OCI-LY7 (cell line): ENCODE measurements around the gene ARAP1. TPM values are rescaled to one million over a fixed set of nuclear protein-coding genes. Genes with fewer than 3 reads are reported as not detected.

Experiments used
- BruUV-seq: library from RNA; stranded (reverse); fragments of 400-500 nt; replicated peaks from 2 replicates; lab custom pipeline; 2021; lab: Mats Ljungman, UMichigan
- CTCF ChIA-PET: fragments of 300-600 bp; sonication (Branson Sonifier 250); formaldehyde crosslinking; loops from one replicate; lab custom pipeline; 2022; ENCODE audit warnings: antibody characterized with exemption; ENCODE audit not compliant: unreplicated experiment; lab: Charles Lee
- POLR2A ChIA-PET: fragments of 300-600 bp; sonication (Branson Sonifier 250); formaldehyde crosslinking; loops from one replicate; lab custom pipeline; 2022; ENCODE audit warnings: antibody characterized with exemption; lab: Charles Lee
- DNase-seq: peaks from one replicate; pipeline ENCODE4 v3.0.0-alpha.2; 2015; ENCODE audit warnings: low spot score
- H2AFZ ChIP-seq: fragments of 200-600 bp; sonication (generic), shearing (Covaris generic); 2 replicates; pipeline ENCODE4 v1.6.1; 2014; ENCODE audit warnings: mild to moderate bottlenecking, antibody characterized with exemption, low read length, moderate library complexity
- H3K27ac ChIP-seq: fragments of 200-600 bp; sonication (generic); 2 replicates; pipeline ENCODE4 v1.5.1; 2014; ENCODE audit warnings: mixed run types, low read depth, mild to moderate bottlenecking, moderate library complexity, low read length, inconsistent platforms; ENCODE audit not compliant: poor library complexity, severe bottlenecking
- H3K36me3 ChIP-seq: fragments of 200-600 bp; sonication (generic); 2 replicates; pipeline ENCODE4 v1.6.1; 2014; ENCODE audit warnings: mild to moderate bottlenecking, antibody characterized with exemption, low read length, moderate library complexity, mixed read lengths; ENCODE audit not compliant: insufficient read depth
- H3K4me1 ChIP-seq: fragments of 200-600 bp; sonication (generic); 2 replicates; pipeline ENCODE4 v1.5.1; 2014; ENCODE audit warnings: mild to moderate bottlenecking, low read length; ENCODE audit not compliant: insufficient read depth, poor library complexity, severe bottlenecking
- H3K4me2 ChIP-seq: fragments of 200-600 bp; sonication (generic); 2 replicates; pipeline ENCODE4 v1.6.1; 2014; ENCODE audit warnings: mild to moderate bottlenecking, low read length
- H3K4me3 ChIP-seq: fragments of 200-600 bp; sonication (generic); 2 replicates; pipeline ENCODE4 v1.5.1; 2014; ENCODE audit warnings: mild to moderate bottlenecking, low read depth, low read length; ENCODE audit not compliant: poor library complexity, severe bottlenecking
- H3K79me2 ChIP-seq: fragments of 200-600 bp; sonication (generic); 2 replicates; pipeline ENCODE4 v1.6.1; 2016; ENCODE audit warnings: low read depth, mild to moderate bottlenecking, low read length, moderate library complexity, mixed read lengths; ENCODE audit not compliant: insufficient read depth
- H3K9me2 ChIP-seq: fragments of 200-600 bp; sonication (generic); 2 replicates; pipeline ENCODE4 v1.6.1; 2016; ENCODE audit warnings: mild to moderate bottlenecking, low read length, mixed read lengths; ENCODE audit not compliant: insufficient read depth
- H3K9me3 ChIP-seq: fragments of 200-600 bp; sonication (generic); 2 replicates; pipeline ENCODE4 v1.6.1; 2014; ENCODE audit warnings: mild to moderate bottlenecking, mixed run types, low read length, mixed read lengths
- H4K20me1 ChIP-seq: fragments of 200-600 bp; sonication (generic); 2 replicates; pipeline ENCODE4 v1.6.1; 2014; ENCODE audit warnings: mild to moderate bottlenecking, antibody characterized with exemption, low read length, moderate library complexity, mixed read lengths; ENCODE audit not compliant: insufficient read depth
- CTCF ChIP-seq: fragments of 200-600 bp; sonication (generic); conservative IDR thresholded peaks from 2 replicates; pipeline ENCODE4 v1.5.1; 2014; ENCODE audit warnings: mild to moderate bottlenecking, antibody characterized with exemption, low read length, moderate library complexity, mixed read lengths
- EZH2phosphoT487 ChIP-seq: fragments of 200-600 bp; sonication (generic); IDR thresholded peaks from 2 replicates; pipeline ENCODE4 v1.6.1; 2018; ENCODE audit warnings: low read depth, borderline replicate concordance, mild to moderate bottlenecking, mixed run types, antibody characterized with exemption, low read length, moderate library complexity, mixed read lengths
- intact Hi-C: fragments of 100-400 bp; cut with micrococcal nuclease; formaldehyde crosslinking; loops from one replicate; pipeline ENCODE4 v1.10.0; 2022; ENCODE audit not compliant: unreplicated experiment
- total RNA-seq, 2 experiments: library from RNA; depleted of rRNA in 1 of 2; stranded (reverse); fragments of >200 nt in 1 of 2; shearing (Covaris generic) in 1 of 2; gene quantifications; 2 replicates each; pipeline ENCODE4 v1.2.3, GENCODE V29; 2014 to 2022

The ARAP1 gene
- total RNA-seq, 2 experiments from 2014 or later = 65.6 to 106 TPM

DNA sequence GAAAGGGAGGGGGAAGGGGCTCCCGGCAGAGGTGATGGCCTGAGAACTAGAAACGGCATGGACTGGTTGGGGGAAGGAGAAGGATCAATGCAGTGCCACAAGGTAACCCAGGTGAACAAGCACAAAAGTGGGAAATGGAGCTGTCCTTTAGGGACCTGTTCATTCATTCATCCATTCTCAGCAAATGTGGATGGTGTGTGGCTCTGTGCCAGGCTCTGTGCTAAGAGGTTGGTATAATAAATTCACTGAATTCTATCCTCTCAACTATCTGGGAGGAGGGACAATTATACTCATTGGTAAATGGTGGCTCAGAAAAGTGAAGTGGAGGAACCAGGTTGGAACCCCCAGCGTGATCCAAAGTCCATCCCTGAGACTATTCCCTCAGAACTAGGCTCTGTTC lies 18.6 kb upstream of the ARAP1 start:
- CTCF ChIA-PET = no interaction called here
- Histone ChIP-seq H4K20me1 (no peaks in the 10 kb centered on the region), H3K9me3 (no peaks in the 10 kb centered on the region), H3K27ac (no peak overlapping the region), H3K4me2 (no peak overlapping the region), H3K9me2 (no peaks in the 10 kb centered on the region), H3K4me3 (no peak overlapping the region), H2AFZ (no peak overlapping the region), H3K36me3 (no peaks in the 10 kb centered on the region), H3K79me2 (no peaks in the 10 kb centered on the region), H3K4me1 (no peaks in the 10 kb centered on the region)
- no peak for TF ChIP-seq EZH2phosphoT487
- TF ChIP-seq CTCF = no peak
- intact Hi-C loops = no loop called here
- no TSS peak for BruUV-seq
- POLR2A ChIA-PET = interaction anchor here (0.6 kb wide), 1 partner anchor 484 kb away, joined by 3 read pairs; no protein-coding TSS in a partner anchor
- no peak for DNase-seq

GRCh38 chr11:72769680-72770079 lies 17.5 kb upstream of the ARAP1 start:
- H3K4me3 ChIP-seq = no peak overlapping the region
- TF ChIP-seq EZH2phosphoT487 (no peak), CTCF (no peak)
- BruUV-seq = no TSS peak
- H3K9me3 ChIP-seq = no peaks in the 10 kb centered on the region
- H3K9me2 ChIP-seq = no peaks in the 10 kb centered on the region
- no peaks in the 10 kb centered on the region for H3K79me2 ChIP-seq
- no peaks in the 10 kb centered on the region for H4K20me1 ChIP-seq
- H3K27ac ChIP-seq = no peak overlapping the region
- intact Hi-C loops = no loop called here
- CTCF ChIA-PET = interaction anchor here (0.6 kb wide), 1 partner anchor 24 kb away, joined by 3 read pairs; no protein-coding TSS in a partner anchor
- no peak overlapping the region for H2AFZ ChIP-seq
- no peak for DNase-seq
- H3K36me3 ChIP-seq = no peaks in the 10 kb centered on the region
- H3K4me2 ChIP-seq = no peak overlapping the region
- POLR2A ChIA-PET = no interaction called here
- no peaks in the 10 kb centered on the region for H3K4me1 ChIP-seq

- Histone ChIP-seq H3K27ac (no peak overlapping the region), H3K4me2 (no peak overlapping the region), H3K4me1 (peaks cover 4% of the 10 kb centered on the region), H4K20me1 (no peaks in the 10 kb centered on the region), H2AFZ (no peak overlapping the region), H3K36me3 (no peaks in the 10 kb centered on the region), H3K9me3 (no peaks in the 10 kb centered on the region), H3K9me2 (no peaks in the 10 kb centered on the region), H3K79me2 (no peaks in the 10 kb centered on the region), H3K4me3 (no peak overlapping the region)
- no peak for DNase-seq
- intact Hi-C loops = no loop called here
- ChIA-PET POLR2A (no interaction called here), CTCF (no interaction called here)
- TF ChIP-seq EZH2phosphoT487 = no peak
- no peak for TF ChIP-seq CTCF
- BruUV-seq = no TSS peak
Observed at GRCh38 chr11:72768581-72768980, 16.4 kb upstream of the ARAP1 start.
